GM12875 (cell line): ENCODE results near the gene ZNF792.
"Not testable (repeated sequence)": the region's sequence is repeated elsewhere in the genome, so short reads cannot be mapped to it uniquely, and the experiment has no call there.

ENCODE experiments used
- H3K4me3 ChIP-seq: one replicate; pipeline ENCODE4 v1.5.1; 2011; ENCODE audit warnings: low read depth, low read length, control low read depth
- CTCF ChIP-seq: IDR thresholded peaks from 2 replicates; pipeline ENCODE4 v1.5.1; 2011; ENCODE audit warnings: low read depth, mild to moderate bottlenecking, control low read depth, inconsistent platforms, low read length, moderate library complexity, borderline replicate concordance; ENCODE audit not compliant: insufficient read depth

Gene ZNF792

GRCh38 chr19:34975056-34975455 lies 11.0 kb upstream of the ZNF792 start:
- TF ChIP-seq CTCF = no peak

GRCh38 chr19:34974646-34975045 lies 10.6 kb upstream of the ZNF792 start:
- H3K4me3 ChIP-seq = no peak overlapping the region
- TF ChIP-seq CTCF = no peak

More at GRCh38 chr19:34975056-34975455, 11.0 kb upstream of the ZNF792 start:
- H3K4me3 ChIP-seq = no peak overlapping the region

GRCh38 chr19:34972163-34972705 lies 8.2 kb upstream of the ZNF792 start:
- H3K4me3 ChIP-seq = no peak overlapping the region
- TF ChIP-seq CTCF = no peak

- H3K4me3 ChIP-seq = not testable (repeated sequence)
Measured at GRCh38 chr19:34970185-34970780, 6.3 kb upstream of the ZNF792 start.

- TF ChIP-seq CTCF = no peak
- no peak overlapping the region for H3K4me3 ChIP-seq
Measured at GRCh38 chr19:34969721-34970120, 5.7 kb upstream of the ZNF792 start.

GRCh38 chr19:34967551-34967950 lies 3.5 kb upstream of the ZNF792 start:
- no peak overlapping the region for H3K4me3 ChIP-seq
- no peak for TF ChIP-seq CTCF

- not testable (repeated sequence) for H3K4me3 ChIP-seq
Measured at GRCh38 chr19:34965505-34965904, 1.5 kb upstream of the ZNF792 start.

- no peak for TF ChIP-seq CTCF
- no peak overlapping the region for H3K4me3 ChIP-seq
Measured at GRCh38 chr19:34964598-34964997, 569 bp upstream of the ZNF792 start.
